H1 (cell line): ENCODE data around the gene NT5DC3. TPM values are rescaled to one million over a fixed set of nuclear protein-coding genes. Genes with fewer than 3 reads are reported as not detected.

Experiments
- ASH2L ChIP-seq: fragments of 200-600, 300-600 bp; sonication (generic); IDR thresholded peaks from one replicate; pipeline ENCODE4 v1.7.1; 2017; ENCODE audit warnings: low read length
- BACH1 ChIP-seq: IDR thresholded peaks from 2 replicates; pipeline ENCODE4 v1.6.1; 2012; ENCODE audit warnings: low read length, improper control_type of control experiment
- CHD7 ChIP-seq: fragments of 300-600 bp; sonication (generic); IDR thresholded peaks from 2 replicates; pipeline ENCODE4 v1.7.1; 2012; ENCODE audit warnings: low read length, moderate library complexity, mild to moderate bottlenecking, inconsistent platforms; ENCODE audit not compliant: insufficient replicate concordance
- CREB1 ChIP-seq: IDR thresholded peaks from 2 replicates; pipeline ENCODE4 v1.6.1; 2012; ENCODE audit warnings: inconsistent platforms
- MAFK ChIP-seq: IDR thresholded peaks from 2 replicates; pipeline ENCODE4 v1.6.1; 2012; ENCODE audit warnings: low read depth, mild to moderate bottlenecking, improper control_type of control experiment, low read length
- SIN3A ChIP-seq, 2 experiments: IDR thresholded peaks in 1 of 2; conservative IDR thresholded peaks in 1 of 2; 2 replicates each; pipeline ENCODE4 v1.6.1; 2011 to 2012; ENCODE audit warnings: low read length in 2 of 2, improper control_type of control experiment in 1 of 2, low read depth in 1 of 2, mild to moderate bottlenecking in 1 of 2
- SIX5 ChIP-seq: IDR thresholded peaks from 2 replicates; pipeline ENCODE4 v1.6.1; 2011; ENCODE audit warnings: mild to moderate bottlenecking, low read depth, low read length
- TEAD4 ChIP-seq: IDR thresholded peaks from 2 replicates; pipeline ENCODE4 v1.6.1; 2012; ENCODE audit warnings: low read depth, low read length, inconsistent platforms, mixed read lengths
- YY1 ChIP-seq: IDR thresholded peaks from 2 replicates; pipeline ENCODE4 v1.6.1; 2011; ENCODE audit warnings: low read depth, mild to moderate bottlenecking, low read length
- ZNF274 ChIP-seq: IDR thresholded peaks from 2 replicates; pipeline ENCODE4 v1.7.0; 2012; ENCODE audit warnings: low read length, borderline replicate concordance; ENCODE audit errors: extremely low read depth
- polyA plus RNA-seq, 7 experiments: library from polyadenylated mRNA; depleted of rRNA in 3 of 7; stranded (reverse) in 5 of 7; unstranded in 2 of 7; fragments of >200 nt in 5 of 7; fragments of 200-250 nt in 2 of 7; gene quantifications; 1 replicate in 5 of 7; 2 replicates in 1 of 7; 4 replicates in 1 of 7; pipeline versions ENCODE4 v1.2.1 to v1.2.3, GENCODE V29; 2011 to 2013; ENCODE audit warnings: missing spikeins in 2 of 7, mixed read lengths in 2 of 7
- total RNA-seq: library from RNA; stranded (reverse); fragmentation: NEBNext Ultra II Directional; extraction: Animal tissue kit (Norgen Biotek cat#: 25700); gene quantifications from 2 replicates; pipeline ENCODE4 v1.2.1, GENCODE V29; 2021

Gene NT5DC3
- total and polyA plus RNA-seq, 2 of the 8 experiments (the other 6 are each of a cell fraction or from before 2014, with no cell fraction given) = 5.4 to 14.8 TPM

- TF ChIP-seq CHD7 (no peak), CREB1 (no peak), SIN3A (conservative IDR thresholded peaks at IDR 0.05 in 1 of 2, IDR thresholded peaks at IDR 0.05 in 1 of 2; ENCODE audit: low read depth in 1 of 2, low read length in 2 of 2) (no peak), TEAD4 (no peak), ZNF274 (no peak), SIX5 (no peak), MAFK (no peak), ASH2L (no peak), BACH1 (no peak), YY1 (no peak)
Observed at GRCh38 chr12:103782399-103782798, 58.6 kb downstream of the NT5DC3 start (continued).
